VCaP (cell line): ENCODE data around the gene RGS9.

ENCODE experiments used
- H3K27ac ChIP-seq: fragments of 450-650 bp; 2 replicates; pipeline ENCODE4 v1.5.1; 2017
- TF ChIP-seq, protein P1 (sequence below): fragments of 450-650 bp; conservative IDR thresholded peaks from 2 replicates; pipeline ENCODE4 v1.5.1; 2017; ENCODE audit warnings: mild to moderate bottlenecking, moderate library complexity

RGS9 gene

DNA sequence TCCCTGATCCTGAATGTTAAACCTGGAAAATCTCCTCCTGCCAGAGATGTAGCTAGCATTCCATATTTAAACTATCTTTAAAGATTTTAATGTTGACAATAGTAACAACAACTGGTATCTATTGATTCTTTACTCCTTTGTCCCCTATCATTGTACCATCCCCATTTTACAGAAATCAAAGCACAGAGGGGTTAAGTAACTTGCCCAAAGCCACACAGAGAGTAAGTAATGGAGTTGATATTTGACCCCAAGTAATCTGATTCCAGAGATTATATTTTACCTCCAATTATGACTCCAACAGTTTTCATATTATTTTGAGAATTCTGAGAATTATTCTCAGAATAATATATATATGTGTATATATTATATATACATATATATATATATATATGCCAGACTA, 37.7 kb upstream of the RGS9 start:
- no peak overlapping the region for H3K27ac ChIP-seq

DNA sequence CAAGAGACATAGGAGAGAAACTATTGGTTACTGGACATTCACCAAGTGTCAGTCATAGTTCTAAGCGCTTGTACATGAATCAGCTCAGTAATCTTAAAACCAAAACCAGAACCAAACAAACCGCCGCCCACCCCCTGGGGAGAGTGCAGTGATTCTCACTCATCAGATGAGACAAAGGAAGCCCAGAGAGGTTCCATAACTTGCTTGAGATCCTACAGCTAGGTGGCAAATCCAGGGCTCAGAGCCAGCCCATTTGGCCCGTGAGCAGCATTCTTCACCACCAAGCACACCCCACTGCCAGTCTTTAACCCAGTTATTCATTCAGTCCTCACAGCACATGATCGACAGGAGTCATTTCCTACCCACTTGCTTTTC, 37.2 kb upstream of the RGS9 start:
- TF ChIP-seq, protein P1, sequence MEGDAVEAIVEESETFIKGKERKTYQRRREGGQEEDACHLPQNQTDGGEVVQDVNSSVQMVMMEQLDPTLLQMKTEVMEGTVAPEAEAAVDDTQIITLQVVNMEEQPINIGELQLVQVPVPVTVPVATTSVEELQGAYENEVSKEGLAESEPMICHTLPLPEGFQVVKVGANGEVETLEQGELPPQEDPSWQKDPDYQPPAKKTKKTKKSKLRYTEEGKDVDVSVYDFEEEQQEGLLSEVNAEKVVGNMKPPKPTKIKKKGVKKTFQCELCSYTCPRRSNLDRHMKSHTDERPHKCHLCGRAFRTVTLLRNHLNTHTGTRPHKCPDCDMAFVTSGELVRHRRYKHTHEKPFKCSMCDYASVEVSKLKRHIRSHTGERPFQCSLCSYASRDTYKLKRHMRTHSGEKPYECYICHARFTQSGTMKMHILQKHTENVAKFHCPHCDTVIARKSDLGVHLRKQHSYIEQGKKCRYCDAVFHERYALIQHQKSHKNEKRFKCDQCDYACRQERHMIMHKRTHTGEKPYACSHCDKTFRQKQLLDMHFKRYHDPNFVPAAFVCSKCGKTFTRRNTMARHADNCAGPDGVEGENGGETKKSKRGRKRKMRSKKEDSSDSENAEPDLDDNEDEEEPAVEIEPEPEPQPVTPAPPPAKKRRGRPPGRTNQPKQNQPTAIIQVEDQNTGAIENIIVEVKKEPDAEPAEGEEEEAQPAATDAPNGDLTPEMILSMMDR = no peak
- peak overlapping the region; percentile 56 for H3K27ac ChIP-seq

More for the DNA sequence above, 37.7 kb upstream of the RGS9 start:
- TF ChIP-seq, protein P1 = no peak

DNA sequence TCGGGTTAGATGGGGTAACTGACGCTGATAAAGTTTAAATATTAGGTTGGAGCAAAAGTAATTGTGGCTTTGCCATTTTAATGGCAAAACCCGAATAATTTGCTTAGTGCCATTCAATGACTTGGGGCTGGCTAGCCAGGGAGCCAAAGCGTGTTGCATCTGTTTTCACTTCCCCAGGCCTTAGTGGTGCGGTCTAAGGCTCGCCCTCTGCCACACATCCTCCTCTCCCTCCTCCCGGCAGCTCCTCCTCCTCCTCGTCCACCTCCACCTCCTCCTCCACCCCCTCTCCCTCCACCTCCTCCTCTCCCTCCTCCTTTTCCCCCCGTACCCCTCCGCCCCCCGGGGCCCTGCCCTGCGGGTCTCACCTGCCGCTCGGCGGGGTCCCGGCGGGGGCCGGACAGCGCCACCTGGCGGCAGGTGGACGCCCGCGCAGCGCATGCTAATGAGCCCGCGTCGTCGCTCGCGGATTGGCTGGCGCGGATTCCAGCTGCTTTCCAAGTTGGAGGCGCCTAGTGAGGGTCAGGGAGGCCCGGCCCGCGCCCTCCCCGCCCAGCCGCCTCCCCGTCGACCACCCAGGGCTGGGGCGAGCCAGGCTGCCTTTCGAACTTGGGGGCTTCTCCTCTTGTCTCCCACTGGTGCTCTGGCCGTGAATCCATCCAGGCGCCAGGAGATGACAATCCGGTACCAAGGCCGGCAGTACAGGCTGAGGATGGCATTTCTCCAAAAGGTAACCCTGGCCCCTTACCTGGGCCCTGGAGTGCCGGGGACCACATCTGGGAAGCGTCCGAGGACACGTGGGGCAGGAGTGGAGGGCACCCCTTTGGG, 36.6 kb upstream of the RGS9 start:
- peak overlapping the region; percentile 56 for H3K27ac ChIP-seq
- TF ChIP-seq, protein P1 = peak; percentile 97

DNA sequence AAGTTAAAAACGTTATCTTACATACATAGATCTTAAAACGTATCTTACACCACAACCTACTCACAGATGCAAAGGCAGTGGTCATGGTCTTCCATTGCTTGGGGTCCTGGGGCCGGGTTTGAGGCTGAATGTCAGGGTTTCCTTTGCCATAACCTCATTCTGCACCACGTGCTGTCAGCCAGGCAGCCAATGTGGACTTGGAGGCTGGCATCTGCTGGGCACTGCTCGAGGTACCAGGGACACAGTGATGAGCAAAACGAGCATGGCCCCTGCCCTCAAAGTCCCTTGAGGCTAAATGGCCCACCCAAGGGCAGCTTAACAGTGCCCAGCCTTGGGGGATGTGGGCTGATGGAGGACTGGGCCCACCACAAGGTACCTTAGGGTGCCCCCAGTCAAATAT, 35.8 kb upstream of the RGS9 start:
- peak overlapping the region; percentile 56; the same call in 1 of the 2 replicates for H3K27ac ChIP-seq
- TF ChIP-seq, protein P1 = no peak

DNA sequence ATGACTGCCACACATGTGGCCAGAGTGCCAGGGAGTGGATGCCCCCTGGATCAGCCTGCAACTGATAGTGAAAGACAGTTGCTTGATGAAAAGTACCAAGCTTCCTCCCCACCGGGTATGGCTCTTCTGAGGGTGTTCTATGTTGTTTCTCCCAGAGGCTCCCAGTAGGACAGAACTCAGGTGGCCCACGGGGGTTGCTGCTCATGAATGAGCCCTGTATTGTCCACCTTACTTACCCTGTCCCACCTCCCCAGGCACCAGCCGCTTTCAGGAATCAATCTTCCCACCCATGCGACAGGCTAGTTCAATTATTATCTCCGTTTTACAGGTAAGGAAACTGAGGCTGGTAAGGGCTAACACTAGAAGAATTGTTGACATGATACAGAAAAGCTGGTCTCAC, 34.9 kb upstream of the RGS9 start:
- TF ChIP-seq, protein P1 = no peak
- H3K27ac ChIP-seq = no peak overlapping the region

DNA sequence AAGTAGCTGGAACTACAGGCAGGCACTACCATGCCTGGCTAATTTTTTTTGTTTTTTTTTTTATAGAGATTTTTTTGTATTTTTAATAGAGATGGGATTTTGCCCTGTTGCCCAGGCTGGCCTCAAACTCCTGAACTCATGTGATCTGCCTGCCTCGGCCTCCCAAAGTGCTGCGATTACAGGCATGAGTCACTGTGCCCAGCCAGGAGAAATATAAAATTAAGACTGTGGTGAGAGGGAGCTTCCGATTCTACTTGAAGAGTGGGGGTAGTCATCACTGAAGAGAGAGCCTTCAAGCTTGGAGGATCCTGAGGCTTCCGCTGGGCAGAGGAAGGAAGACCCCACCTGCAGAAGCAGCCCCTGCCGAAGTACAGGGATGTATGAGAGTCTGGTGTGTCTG, 34.4 kb upstream of the RGS9 start:
- TF ChIP-seq, protein P1 = no peak
- no peak overlapping the region for H3K27ac ChIP-seq

DNA sequence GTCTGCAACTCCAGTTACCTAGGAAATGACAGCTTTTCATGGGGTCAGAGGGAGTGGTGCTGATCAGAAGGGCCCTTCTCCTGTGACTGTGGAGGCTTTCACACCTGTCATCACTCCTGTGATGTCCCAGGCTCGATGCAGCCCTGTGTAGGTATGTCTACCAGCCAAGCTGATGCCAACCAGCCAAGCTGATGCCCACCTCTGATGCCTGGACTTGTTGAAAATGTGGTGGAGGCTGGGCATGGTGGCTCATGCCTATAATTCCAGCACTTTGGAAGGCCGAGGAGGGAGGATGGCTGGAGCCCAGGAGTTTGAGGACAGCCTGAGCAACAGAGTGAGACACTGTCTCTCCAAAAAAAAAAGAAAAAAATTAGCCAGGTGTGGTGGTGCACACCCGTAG, 33.7 kb upstream of the RGS9 start:
- no peak overlapping the region for H3K27ac ChIP-seq
- TF ChIP-seq, protein P1 = no peak
